IMR-90 (cell line): Measurements from ENCODE around the gene MILR1. TPM values are rescaled to one million over a fixed set of nuclear protein-coding genes. Genes with fewer than 3 reads are reported as not detected.
A peak's percentile ranks its signal among the peaks of the same experiment; 100 is the strongest.

Experiments
- ATAC-seq: fragments of 200-7000 bp; cut with Tn5 transposase; 2 replicates; pipeline ENCODE4 v1.9.1; 2020; ENCODE audit warnings: low read depth, mild to moderate bottlenecking, moderate library complexity
- BruUV-seq: library from RNA; stranded (reverse); fragments of 400-500 nt; replicated peaks from 2 replicates; lab custom pipeline; 2021; lab: Mats Ljungman, UMichigan
- CTCF ChIA-PET: fragments of 300-600 bp; formaldehyde crosslinking; extraction: SDS; loops from one replicate; lab custom pipeline; 2021; ENCODE audit warnings: antibody characterized with exemption; lab: Yijun Ruan, JAX
- POLR2A ChIA-PET: fragments of 300-600 bp; sonication (Branson Sonifier 250); formaldehyde crosslinking; loops from one replicate; lab custom pipeline; 2022; ENCODE audit warnings: antibody characterized with exemption; ENCODE audit not compliant: unreplicated experiment; lab: Charles Lee
- DNase-seq: peaks from one replicate; pipeline ENCODE4 v3.0.0; 2013
- H2AFZ ChIP-seq: replicated peaks from 2 replicates; pipeline ENCODE3; 2013; ENCODE audit warnings: low read length, mild to moderate bottlenecking; ENCODE audit not compliant: poor library complexity
- H2AK5ac ChIP-seq: 2 replicates; pipeline ENCODE4 v1.6.1; 2013; ENCODE audit warnings: low read depth, low read length, inconsistent platforms
- H2AK9ac ChIP-seq: replicated peaks from 2 replicates; pipeline ENCODE3; 2013; ENCODE audit warnings: mild to moderate bottlenecking, low read depth, low read length, moderate library complexity; ENCODE audit not compliant: poor library complexity
- H2BK120ac ChIP-seq: 2 replicates; pipeline ENCODE4 v1.6.1; 2013; ENCODE audit warnings: low read depth, low read length, inconsistent platforms
- H2BK15ac ChIP-seq: 3 replicates; pipeline ENCODE4 v1.6.1; 2013; ENCODE audit warnings: low read depth, low read length, inconsistent platforms
- H2BK20ac ChIP-seq: 2 replicates; pipeline ENCODE4 v1.6.1; 2013; ENCODE audit warnings: low read depth, mild to moderate bottlenecking, inconsistent platforms, low read length, moderate library complexity
- H2BK5ac ChIP-seq: 2 replicates; pipeline ENCODE4 v1.6.1; 2013; ENCODE audit warnings: mild to moderate bottlenecking, low read depth, low read length, inconsistent platforms; ENCODE audit not compliant: poor library complexity, severe bottlenecking
- H3K14ac ChIP-seq: replicated peaks from 2 replicates; pipeline ENCODE4 v1.6.1; 2013; ENCODE audit warnings: low read depth, low read length, inconsistent platforms
- H3K18ac ChIP-seq: 2 replicates; pipeline ENCODE4 v1.6.1; 2013; ENCODE audit warnings: low read depth, low read length, control low read depth
- H3K23ac ChIP-seq: 2 replicates; pipeline ENCODE4 v1.6.1; 2013; ENCODE audit warnings: low read depth, low read length, inconsistent platforms
- H3K27ac ChIP-seq: 2 replicates; pipeline ENCODE4 v1.5.1; 2013; ENCODE audit warnings: mild to moderate bottlenecking, control low read depth, low read length; ENCODE audit not compliant: insufficient read depth
- H3K27me3 ChIP-seq: 2 replicates; pipeline ENCODE4 v1.6.1; 2013; ENCODE audit warnings: low read length; ENCODE audit not compliant: control insufficient read depth, insufficient read depth
- H3K36me3 ChIP-seq: 2 replicates; pipeline ENCODE4 v1.6.1; 2013; ENCODE audit warnings: low read length, mixed read lengths; ENCODE audit not compliant: control insufficient read depth, insufficient read depth
- H3K4ac ChIP-seq: 2 replicates; pipeline ENCODE4 v1.6.1; 2013; ENCODE audit warnings: low read depth, low read length, inconsistent platforms
- H3K4me1 ChIP-seq: 2 replicates; pipeline ENCODE4 v1.6.1; 2013; ENCODE audit warnings: low read length, mixed read lengths; ENCODE audit not compliant: control insufficient read depth, insufficient read depth
- H3K4me2 ChIP-seq: 2 replicates; pipeline ENCODE4 v1.6.1; 2013; ENCODE audit warnings: low read depth, mild to moderate bottlenecking, control low read depth, low read length, moderate library complexity
- H3K4me3 ChIP-seq: 2 replicates; pipeline ENCODE4 v1.5.1; 2013; ENCODE audit warnings: low read depth, mild to moderate bottlenecking, control low read depth, low read length, moderate library complexity; ENCODE audit not compliant: insufficient read depth
- H3K56ac ChIP-seq: 2 replicates; pipeline ENCODE4 v1.6.1; 2013; ENCODE audit warnings: low read length, inconsistent platforms; ENCODE audit not compliant: insufficient read depth; ENCODE audit errors: extremely low read depth
- H3K79me1 ChIP-seq, 2 experiments: 2 replicates each; pipeline ENCODE4 v1.6.1; 2013; ENCODE audit warnings: low read length in 2 of 2, inconsistent platforms in 1 of 2, low read depth in 1 of 2
- H3K9ac ChIP-seq: 2 replicates; pipeline ENCODE4 v1.6.1; 2013; ENCODE audit warnings: low read depth, low read length, control low read depth
- H3K9me1 ChIP-seq: 2 replicates; pipeline ENCODE4 v1.6.1; 2013; ENCODE audit warnings: low read length, inconsistent platforms; ENCODE audit not compliant: insufficient read depth
- H3K9me3 ChIP-seq: 2 replicates; pipeline ENCODE4 v1.6.1; 2013; ENCODE audit warnings: low read length; ENCODE audit not compliant: control insufficient read depth, insufficient read depth
- H4K20me1 ChIP-seq: 2 replicates; pipeline ENCODE4 v1.6.1; 2013; ENCODE audit warnings: low read length, inconsistent platforms; ENCODE audit not compliant: insufficient read depth
- H4K5ac ChIP-seq: 2 replicates; pipeline ENCODE4 v1.6.1; 2013; ENCODE audit warnings: mild to moderate bottlenecking, low read depth, low read length, control low read depth
- H4K8ac ChIP-seq, 2 experiments: 2 replicates each; pipeline ENCODE4 v1.6.1; 2013; ENCODE audit warnings: low read depth in 2 of 2, low read length in 2 of 2, control low read depth in 1 of 2, inconsistent platforms in 1 of 2
- H4K91ac ChIP-seq: 2 replicates; pipeline ENCODE4 v1.6.1; 2013; ENCODE audit warnings: low read depth, low read length, inconsistent platforms; ENCODE audit not compliant: insufficient read depth
- BHLHE40 ChIP-seq: fragments of 150-350 bp; IDR thresholded peaks from 2 replicates; pipeline ENCODE4 v1.6.1; 2016; ENCODE audit warnings: mild to moderate bottlenecking, low read depth, low read length
- CEBPB ChIP-seq: IDR thresholded peaks from 2 replicates; pipeline ENCODE4 v1.6.1; 2012; ENCODE audit warnings: low read depth, low read length, improper control_type of control experiment
- CTCF ChIP-seq: conservative IDR thresholded peaks from 2 replicates; pipeline ENCODE4 v1.5.1; 2012; ENCODE audit warnings: mild to moderate bottlenecking, low read depth, low read length, improper control_type of control experiment
- FOS ChIP-seq: fragments of 150-350 bp; IDR thresholded peaks from 2 replicates; pipeline ENCODE4 v1.6.1; 2016; ENCODE audit warnings: low read depth, low read length
- MAZ ChIP-seq: IDR thresholded peaks from 2 replicates; pipeline ENCODE4 v1.6.1; 2012; ENCODE audit warnings: low read depth, mild to moderate bottlenecking, low read length, improper control_type of control experiment, moderate library complexity, borderline replicate concordance
- MXI1 ChIP-seq: IDR thresholded peaks from 2 replicates; pipeline ENCODE4 v1.6.1; 2012; ENCODE audit warnings: low read depth, mild to moderate bottlenecking, low read length, moderate library complexity, borderline replicate concordance
- NFE2L2 ChIP-seq: fragments of 150-350 bp; IDR thresholded peaks from 2 replicates; pipeline ENCODE4 v1.6.1; 2016; ENCODE audit warnings: low read depth, mild to moderate bottlenecking, low read length
- POLR2A ChIP-seq: IDR thresholded peaks from 2 replicates; pipeline ENCODE4 v1.6.1; 2012; ENCODE audit warnings: mild to moderate bottlenecking, low read depth, low read length
- RAD21 ChIP-seq: IDR thresholded peaks from 2 replicates; pipeline ENCODE4 v1.6.1; 2012; ENCODE audit warnings: low read length, improper control_type of control experiment
- RCOR1 ChIP-seq: IDR thresholded peaks from 2 replicates; pipeline ENCODE4 v1.6.1; 2012; ENCODE audit warnings: mild to moderate bottlenecking, low read length, improper control_type of control experiment; ENCODE audit not compliant: insufficient replicate concordance
- USF2 ChIP-seq: fragments of 150-350 bp; IDR thresholded peaks from 2 replicates; pipeline ENCODE4 v1.6.1; 2017; ENCODE audit warnings: mild to moderate bottlenecking, antibody characterized with exemption, low read length, low read depth
- WGBS, 2 experiments: methylation state at CpG; one replicate each; pipeline versions ENCODE4 v1.1.5 to v1.1.7; 2013; ENCODE audit warnings: missing lambda C conversion rate in 2 of 2; ENCODE audit not compliant: insufficient read length in 1 of 2; ENCODE audit errors: extremely low coverage in 2 of 2; 5-methylcytosine and 5-hydroxymethylcytosine counted together
- dilution Hi-C: fragments of 300-500 bp; cut with HindIII; formaldehyde crosslinking; loops from one replicate; pipeline ENCODE4 v1.14.3; 2018; ENCODE audit warnings: low sequenced_read_pairs; ENCODE audit not compliant: unreplicated experiment
- in situ Hi-C: fragments of 300-500 bp; cut with MboI; formaldehyde crosslinking; loops from 3 replicates; pipeline ENCODE4 v1.14.3; 2019; ENCODE audit warnings: low sequenced_read_pairs, inconsistent platforms, mixed read lengths
- intact Hi-C: fragments of 100-400 bp; cut with micrococcal nuclease; formaldehyde crosslinking; loops from 2 replicates; pipeline ENCODE4 v1.10.0; 2022
- polyA plus RNA-seq, 3 experiments: library from polyadenylated mRNA; depleted of rRNA; stranded (reverse); fragments of >200 nt; gene quantifications; 2 replicates each; pipeline ENCODE4 v1.2.3, GENCODE V29; 2012; ENCODE audit warnings: low replicate concordance in 1 of 3
- total RNA-seq: library from RNA; depleted of rRNA; stranded (reverse); fragments of >200 nt; gene quantifications from 2 replicates; pipeline ENCODE4 v1.2.3, GENCODE V29; 2012
- TF ChIP-seq, protein P1 (sequence below): fragments of 150-350 bp; IDR thresholded peaks from 2 replicates; pipeline ENCODE4 v1.6.1; 2016; ENCODE audit warnings: low read depth, mild to moderate bottlenecking, low read length, moderate library complexity, borderline replicate concordance

The MILR1 gene
- total and polyA plus RNA-seq, 2 of the 4 experiments (the other 2 are of a cell fraction) = 0.36 to 0.44 TPM

- H2BK15ac ChIP-seq = no peak overlapping the region
- H3K27ac ChIP-seq = no peak overlapping the region
- ChIA-PET POLR2A (no interaction called here), CTCF (interaction anchor here (1.5 kb wide), 1 partner anchor 11 kb away, joined by 4 read pairs; no protein-coding TSS in a partner anchor)
- peaks cover 3% of the 10 kb centered on the region; the same call in 1 of the 2 replicates for H3K9me1 ChIP-seq
- dilution Hi-C loops (no loop called here), intact Hi-C loops (no loop called here), in situ Hi-C loops (no loop called here)
- no peak overlapping the region for H3K9ac ChIP-seq
- DNase-seq (peak; percentile 68), ATAC-seq (no peak)
- H2AFZ ChIP-seq = no peak overlapping the region
- H3K23ac ChIP-seq = no peak overlapping the region
- no peak overlapping the region for H2AK5ac ChIP-seq
- no peak overlapping the region for H3K4ac ChIP-seq
- H2BK120ac ChIP-seq = no peak overlapping the region
- H3K4me2 ChIP-seq = no peak overlapping the region
- H3K9me3 ChIP-seq = no peaks in the 10 kb centered on the region
- peak overlapping the region; percentile 23 for H2BK5ac ChIP-seq
- no peak overlapping the region for H3K18ac ChIP-seq
- peaks cover 2% of the 10 kb centered on the region; the same call in 1 of the 2 replicates for H3K4me1 ChIP-seq
- no peak overlapping the region for H2AK9ac ChIP-seq
- H4K5ac ChIP-seq = no peak overlapping the region
- H2BK20ac ChIP-seq = no peak overlapping the region
- H3K14ac ChIP-seq = no peak overlapping the region
- H3K36me3 ChIP-seq = peaks cover 50% of the 10 kb centered on the region
- peaks cover 89% of the 10 kb centered on the region for H4K20me1 ChIP-seq
- no TSS peak for BruUV-seq
- no CpG with 5 or more reads among the region's 2 CpGs for WGBS, 2 experiments
- H3K79me1 ChIP-seq = peaks cover 22 to 59% of the 10 kb centered on the region in 2 experiments
- no peak overlapping the region for H4K91ac ChIP-seq
- no peak overlapping the region for H4K8ac ChIP-seq
- no peaks in the 10 kb centered on the region for H3K27me3 ChIP-seq
- no peak overlapping the region for H3K56ac ChIP-seq
- TF ChIP-seq MXI1 (no peak), CTCF (no peak), FOS (no peak), BHLHE40 (no peak), NFE2L2 (no peak), MAZ (no peak), RCOR1 (no peak), POLR2A (no peak), USF2 (no peak), CEBPB (no peak), RAD21 (no peak)
- TF ChIP-seq, protein P1, sequence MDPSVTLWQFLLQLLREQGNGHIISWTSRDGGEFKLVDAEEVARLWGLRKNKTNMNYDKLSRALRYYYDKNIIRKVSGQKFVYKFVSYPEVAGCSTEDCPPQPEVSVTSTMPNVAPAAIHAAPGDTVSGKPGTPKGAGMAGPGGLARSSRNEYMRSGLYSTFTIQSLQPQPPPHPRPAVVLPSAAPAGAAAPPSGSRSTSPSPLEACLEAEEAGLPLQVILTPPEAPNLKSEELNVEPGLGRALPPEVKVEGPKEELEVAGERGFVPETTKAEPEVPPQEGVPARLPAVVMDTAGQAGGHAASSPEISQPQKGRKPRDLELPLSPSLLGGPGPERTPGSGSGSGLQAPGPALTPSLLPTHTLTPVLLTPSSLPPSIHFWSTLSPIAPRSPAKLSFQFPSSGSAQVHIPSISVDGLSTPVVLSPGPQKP = no peak
- no peak overlapping the region for H3K4me3 ChIP-seq
Measured at GRCh38 chr17:64502809-64503208, 53.9 kb downstream of the MILR1 start.
